Stimulated activated CD4-positive, alpha-beta T cell treated with anti-CD3 and anti-CD28 coated beads, TNF-alpha, amount 100 ng/mL, for 48 hours (primary cell): Measurements from ENCODE around the gene CDC7.

Experiments used
- DNase-seq, 3 donors: peaks; one replicate each; pipeline ENCODE4 v3.0.0-alpha.2; 2020; ENCODE audit warnings: low read depth in 3 of 3

CDC7 gene

DNA sequence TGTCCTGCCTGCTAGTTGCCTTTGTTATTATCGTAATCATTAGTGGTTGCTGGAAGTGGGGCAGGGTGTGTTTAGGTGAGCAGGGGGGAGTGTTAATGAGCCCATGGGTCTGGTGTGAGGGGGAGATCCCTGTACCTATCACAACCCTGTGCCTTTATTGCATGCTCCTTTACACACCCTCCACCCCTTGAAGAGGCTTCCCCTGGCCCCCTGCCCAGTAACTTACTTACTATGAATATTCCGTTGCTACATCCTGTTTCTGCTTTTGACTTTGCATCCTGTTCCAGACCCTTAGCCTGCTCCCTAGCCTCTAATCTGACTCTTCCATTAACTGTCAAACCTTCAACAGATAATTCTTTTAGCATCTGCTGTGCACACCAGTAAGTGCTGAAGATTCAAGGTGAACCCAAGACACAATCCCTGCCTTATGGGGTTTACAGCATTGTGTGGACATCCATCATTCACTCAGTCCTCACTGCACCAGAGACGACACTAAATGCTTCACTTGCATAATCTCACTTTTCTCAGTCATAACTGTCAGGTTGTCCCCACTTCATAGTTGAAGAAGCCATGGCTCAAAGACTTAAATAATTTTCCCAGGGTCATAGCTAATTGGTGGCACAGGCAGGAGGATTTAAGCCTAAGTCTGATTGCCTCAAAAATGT, 47.9 kb downstream of the CDC7 start:
- no peak for DNase-seq

DNA sequence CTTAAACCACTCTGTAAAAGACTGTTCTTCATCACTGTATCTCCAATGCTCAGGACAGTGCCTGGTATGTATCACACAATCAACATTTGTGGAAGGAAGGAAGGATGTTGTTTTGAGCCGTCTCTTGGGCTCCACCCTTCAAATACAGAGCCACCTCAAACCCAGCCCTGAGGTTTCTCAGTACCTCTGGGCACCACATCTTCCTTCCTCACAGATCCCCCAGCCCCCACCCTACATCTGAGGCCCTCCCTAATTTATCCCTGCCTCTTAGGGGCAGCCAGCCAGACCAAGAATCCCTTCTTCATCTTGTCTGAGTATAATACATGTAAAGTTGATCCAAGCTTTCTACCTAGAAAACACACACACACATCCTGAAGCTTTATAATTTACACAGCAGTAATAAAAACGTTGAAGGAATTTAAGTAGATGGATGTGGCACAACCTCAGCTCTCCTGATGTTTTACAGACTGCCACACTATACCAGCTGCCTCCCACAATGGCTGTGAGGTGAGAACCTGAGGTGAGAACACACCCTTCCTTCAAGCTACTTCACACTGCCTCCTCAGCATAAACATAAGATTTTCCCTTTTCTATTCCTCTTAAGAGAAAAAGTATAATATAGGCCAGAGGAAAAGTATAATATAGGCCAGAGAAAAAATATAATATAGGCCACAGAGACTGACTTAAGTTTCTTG, 48.5 kb downstream of the CDC7 start:
- no peak for DNase-seq

- no peak for DNase-seq
Measured at GRCh38 chr1:91550961-91551360, 50.3 kb downstream of the CDC7 start.

DNA sequence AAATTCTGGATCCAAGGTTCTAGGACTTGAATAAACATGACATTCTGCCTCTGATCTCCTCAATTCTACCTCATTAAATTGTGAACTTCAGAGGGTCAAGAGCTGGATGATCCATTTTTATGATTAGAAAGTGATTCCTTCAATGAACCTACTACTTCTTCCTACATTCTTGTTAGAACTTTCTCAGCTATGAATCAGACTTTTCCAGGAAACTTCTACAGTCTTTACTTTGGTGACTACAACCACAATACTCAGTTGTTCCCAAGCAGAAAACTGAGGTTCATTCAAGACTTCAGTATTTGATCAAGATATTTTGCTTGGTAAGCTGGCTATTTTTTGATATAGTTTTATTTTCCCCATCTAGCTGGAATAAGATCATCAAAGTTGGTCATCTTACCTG, 51.4 kb downstream of the CDC7 start:
- DNase-seq, result no peak

GRCh38 chr1:91552596-91552995, 51.9 kb downstream of the CDC7 start:
- DNase-seq, result no peak

- no peak for DNase-seq
Measured at GRCh38 chr1:91553177-91553591, 52.5 kb downstream of the CDC7 start.

DNA sequence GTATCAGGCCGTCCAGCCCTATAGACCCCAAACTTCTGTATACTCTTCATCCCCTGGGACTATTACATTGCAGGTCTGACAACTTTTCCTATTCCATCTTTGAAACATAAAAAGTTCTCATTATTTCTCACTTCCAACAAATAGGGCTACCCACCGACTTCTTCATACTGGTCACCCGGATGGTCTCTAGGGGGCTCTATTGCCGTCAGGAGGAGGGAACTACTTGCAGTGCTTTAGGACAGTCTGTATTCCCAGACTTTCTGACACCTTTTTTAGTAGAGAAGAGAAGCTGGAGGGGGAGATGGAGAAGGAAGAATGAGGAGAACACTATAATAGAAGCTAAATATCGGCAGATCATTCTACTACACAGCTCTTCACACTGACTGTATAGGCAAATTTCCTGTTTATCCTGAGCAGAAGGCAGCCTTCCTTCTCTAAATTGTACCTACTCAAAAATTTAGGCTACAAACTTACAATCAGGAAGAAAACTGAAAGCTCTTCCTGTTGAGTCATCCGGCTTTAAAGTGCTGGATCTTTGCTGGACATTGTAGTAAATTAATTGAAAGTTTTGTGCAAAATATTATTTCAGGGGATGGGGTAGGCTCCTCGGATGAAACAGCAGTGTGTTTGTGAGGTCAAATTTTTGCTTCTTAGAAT, 54.6 kb downstream of the CDC7 start:
- DNase-seq, result no peak

GRCh38 chr1:91555821-91556531, 55.3 kb downstream of the CDC7 start:
- DNase-seq, result peak; percentile 39 to 62 (median 49)

- DNase-seq, result no peak
Measured at GRCh38 chr1:91556556-91556955, 55.9 kb downstream of the CDC7 start.

- no peak for DNase-seq
Measured at GRCh38 chr1:91557039-91557690, 56.5 kb downstream of the CDC7 start.

DNA sequence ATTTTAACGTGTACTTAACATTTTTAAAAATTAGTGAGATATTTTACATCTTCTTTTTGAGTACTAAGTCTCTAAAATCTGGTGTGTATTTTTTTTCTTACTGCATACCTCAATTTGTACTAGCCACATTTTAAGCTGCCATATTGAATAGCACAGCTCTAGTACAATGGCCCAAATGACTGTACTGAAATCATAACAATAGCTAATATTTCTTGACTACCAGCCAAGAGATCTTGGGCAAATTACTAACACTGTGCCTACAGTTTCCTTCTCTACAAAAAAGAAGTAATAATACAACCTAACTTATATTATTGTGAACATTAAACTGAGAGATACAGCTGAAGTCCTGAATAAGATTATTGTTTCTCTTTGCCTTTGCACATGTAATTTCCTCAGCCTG, 57.2 kb downstream of the CDC7 start:
- DNase-seq, result no peak

- DNase-seq, result no peak
Measured at GRCh38 chr1:91559046-91559750, 58.5 kb downstream of the CDC7 start.

- DNase-seq, result no peak
Measured at GRCh38 chr1:91559838-91560565, 59.4 kb downstream of the CDC7 start.

- no peak for DNase-seq
Measured at GRCh38 chr1:91564888-91565701, 64.4 kb downstream of the CDC7 start.

GRCh38 chr1:91567583-91567982, 66.9 kb downstream of the CDC7 start:
- DNase-seq, result no peak

DNA sequence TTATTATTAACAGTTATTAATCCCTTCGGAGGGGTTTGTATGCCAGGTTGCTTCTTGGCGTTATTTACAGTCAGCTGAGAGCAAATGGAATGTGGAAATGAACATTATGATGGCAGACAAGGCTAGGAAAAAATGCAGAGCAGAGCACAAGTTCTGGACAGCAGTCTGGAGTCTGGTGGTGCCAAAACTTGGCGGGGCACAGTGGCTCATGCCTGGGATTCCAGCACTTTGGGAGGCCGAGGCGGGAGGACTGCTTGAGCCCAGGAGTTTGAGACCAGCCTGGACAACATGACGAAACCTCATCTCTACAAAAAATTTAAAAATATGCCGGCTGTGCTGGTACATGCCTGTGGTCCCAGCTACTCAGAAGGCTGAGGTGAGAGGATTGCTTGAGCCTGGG, 67.6 kb downstream of the CDC7 start:
- DNase-seq, result no peak

GRCh38 chr1:91569411-91570119, 68.9 kb downstream of the CDC7 start:
- DNase-seq, result no peak

DNA sequence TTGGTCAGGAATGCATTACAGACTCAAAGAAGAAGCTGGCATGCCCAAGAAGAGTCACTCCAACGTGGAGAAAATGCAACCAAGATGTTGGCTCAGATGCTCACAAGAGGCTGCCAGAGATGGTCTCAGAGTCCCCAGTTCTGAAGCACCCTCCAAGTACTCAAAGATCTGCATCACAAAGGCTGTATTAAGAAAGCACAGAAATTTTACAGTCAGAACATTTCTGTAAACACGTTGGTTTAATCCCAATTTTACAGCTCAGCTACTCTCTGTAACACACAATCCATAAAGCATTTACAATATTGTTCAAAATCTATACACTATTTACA, 69.4 kb downstream of the CDC7 start:
- no peak for DNase-seq

DNA sequence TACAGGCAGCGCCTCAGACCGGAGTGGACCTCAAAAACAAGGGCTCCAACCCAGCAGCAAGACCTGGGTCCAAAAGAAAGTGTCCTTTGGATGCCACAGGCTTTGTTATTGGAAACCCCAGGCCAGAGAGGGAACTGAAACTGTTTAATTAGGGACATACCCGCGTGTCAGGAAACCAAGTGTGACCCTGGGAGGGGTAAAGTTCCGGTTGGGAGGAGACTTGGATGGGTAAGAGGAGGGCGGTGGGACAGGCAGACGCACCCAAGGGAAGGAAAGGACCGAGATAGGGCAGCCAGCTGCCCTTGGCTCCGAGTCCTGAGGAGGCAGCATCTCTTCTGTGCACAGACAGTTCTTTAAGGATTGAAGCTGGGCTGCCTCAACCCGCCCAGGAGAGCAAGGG, 71.4 kb downstream of the CDC7 start:
- DNase-seq, result no peak
